ENCODE data around the gene PPP2R3B. TPM values are rescaled to one million over a fixed set of nuclear protein-coding genes. Genes with fewer than 3 reads are reported as not detected.

The PPP2R3B gene
- total and polyA plus RNA-seq, 2 of the 4 experiments (the other 2 are of a cell fraction), result 13.2 to 13.3 TPM

DNA sequence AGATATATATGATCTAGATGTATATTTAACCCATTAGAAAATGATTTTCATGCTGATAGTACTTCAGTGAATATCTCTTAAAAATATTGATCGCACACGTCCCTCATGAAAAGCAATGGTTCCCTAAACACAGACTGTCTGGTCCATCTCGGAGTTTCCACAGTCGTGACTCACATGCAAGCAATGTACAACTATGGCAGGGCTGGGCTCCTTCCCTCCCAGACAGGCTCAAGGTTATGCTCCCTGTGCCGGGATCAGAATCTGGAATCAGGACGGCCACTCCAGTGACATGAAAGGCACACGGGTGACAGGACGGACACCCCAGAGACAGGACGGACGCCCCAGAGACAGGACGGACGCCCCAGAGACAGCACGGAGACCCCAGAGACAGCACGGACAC lies 40.2 kb upstream of the PPP2R3B start:
- Histone ChIP-seq H3K23ac (ENCODE audit: low read depth, low read length) (no peak overlapping the region), H3K27ac (ENCODE audit: insufficient read depth, low read length) (no peak overlapping the region), H3K4me3 (ENCODE audit: insufficient read depth, low read depth, low read length) (no peak overlapping the region), H3K4me2 (ENCODE audit: low read depth, low read length) (no peak overlapping the region), H3K56ac (ENCODE audit: extremely low read depth, insufficient read depth, low read length) (no peak overlapping the region), H4K8ac (ENCODE audit: low read depth in 2 of 2, low read length in 2 of 2) (no peak overlapping the region), H2BK15ac (ENCODE audit: low read depth, low read length) (no peak overlapping the region), H2BK20ac (ENCODE audit: low read depth, low read length) (no peak overlapping the region), H3K4me1 (ENCODE audit: control insufficient read depth, insufficient read depth, low read length) (no peaks in the 10 kb centered on the region), H2BK5ac (ENCODE audit: low read depth, low read length, poor library complexity, severe bottlenecking) (no peak overlapping the region), H2AK5ac (ENCODE audit: low read depth, low read length) (no peak overlapping the region), H3K27me3 (ENCODE audit: control insufficient read depth, insufficient read depth, low read length) (no peaks in the 10 kb centered on the region), H4K91ac (ENCODE audit: insufficient read depth, low read depth, low read length) (no peak overlapping the region), H3K18ac (ENCODE audit: low read depth, low read length) (no peak overlapping the region), H3K14ac (replicated peaks; ENCODE audit: low read depth, low read length) (no peak overlapping the region), H2BK120ac (ENCODE audit: low read depth, low read length) (no peak overlapping the region), H3K36me3 (ENCODE audit: control insufficient read depth, insufficient read depth, low read length) (no peaks in the 10 kb centered on the region), H3K4ac (ENCODE audit: low read depth, low read length) (no peak overlapping the region), H3K9me3 (ENCODE audit: control insufficient read depth, insufficient read depth, low read length) (peaks cover 6% of the 10 kb centered on the region; the same call in 1 of the 2 replicates), H4K5ac (ENCODE audit: low read depth, low read length) (no peak overlapping the region), H3K9me1 (ENCODE audit: insufficient read depth, low read length) (no peaks in the 10 kb centered on the region), H4K20me1 (ENCODE audit: insufficient read depth, low read length) (no peaks in the 10 kb centered on the region), H3K9ac (ENCODE audit: low read depth, low read length) (no peak overlapping the region), H2AK9ac (replicated peaks; ENCODE audit: low read depth, low read length, poor library complexity) (no peak overlapping the region), H3K79me1 (ENCODE audit: low read depth in 1 of 2, low read length in 2 of 2) (no peaks in the 10 kb centered on the region), H2AFZ (replicated peaks; ENCODE audit: low read length, poor library complexity) (no peak overlapping the region)
- intact Hi-C loops (cut with micrococcal nuclease) (no loop called here), in situ Hi-C loops (cut with MboI; ENCODE audit: low sequenced_read_pairs) (no loop called here), dilution Hi-C loops (cut with HindIII; ENCODE audit: low sequenced_read_pairs, unreplicated experiment) (no loop called here)
- BruUV-seq (replicated peaks), result no TSS peak
- ATAC-seq (ENCODE audit: low read depth) (0 out of 2 replicates have a peak, but pooled peaks have one; percentile 42), DNase-seq (no peak)
- WGBS, 2 experiments (ENCODE audit: extremely low coverage in 2 of 2, insufficient read length in 1 of 2), result 70% methylated on average over 13 of the region's 14 CpGs; no CpG with 5 or more reads in 1 of the 2 experiments
- POLR2A ChIA-PET (ENCODE audit: unreplicated experiment), result no interaction called here
- CTCF ChIA-PET, result no interaction called here
- TF ChIP-seq BHLHE40 (IDR thresholded peaks at IDR 0.05; ENCODE audit: low read depth, low read length) (no peak), ELK1 (IDR thresholded peaks at IDR 0.05; ENCODE audit: borderline replicate concordance, low read depth, low read length) (no peak), MXI1 (IDR thresholded peaks at IDR 0.05; ENCODE audit: borderline replicate concordance, low read depth, low read length) (no peak), SMC3 (IDR thresholded peaks at IDR 0.05; ENCODE audit: low read depth, low read length) (no peak), FOS (IDR thresholded peaks at IDR 0.05; ENCODE audit: low read depth, low read length) (no peak), RCOR1 (IDR thresholded peaks at IDR 0.05; ENCODE audit: insufficient replicate concordance, low read length) (no peak), MAFK (IDR thresholded peaks at IDR 0.05; ENCODE audit: low read depth, low read length) (no peak), USF2 (IDR thresholded peaks at IDR 0.05; ENCODE audit: low read depth, low read length) (no peak), MAZ (IDR thresholded peaks at IDR 0.05; ENCODE audit: borderline replicate concordance, low read depth, low read length) (no peak), CTCF (conservative IDR thresholded peaks at IDR 0.05; ENCODE audit: low read depth, low read length) (no peak), RAD21 (IDR thresholded peaks at IDR 0.05; ENCODE audit: low read length) (no peak), NFE2L2 (IDR thresholded peaks at IDR 0.05; ENCODE audit: low read depth, low read length) (no peak), CEBPB (IDR thresholded peaks at IDR 0.05; ENCODE audit: low read depth, low read length) (no peak), POLR2A (IDR thresholded peaks at IDR 0.05; ENCODE audit: low read depth, low read length) (no peak)
